Jurkat, Clone E6-1 (cell line): ENCODE measurements around the gene METTL21A.

Experiments
- DNase-seq: peaks from one replicate; pipeline ENCODE4 v3.0.0-alpha.2; 2011; ENCODE audit warnings: low read depth, low spot score
- H3K4me3 ChIP-seq: 2 replicates; pipeline ENCODE4 v1.5.1; 2011; ENCODE audit warnings: mild to moderate bottlenecking, low read length, control low read depth, moderate library complexity

Gene METTL21A

GRCh38 chr2:207571370-207571769, 53.8 kb downstream of the METTL21A start:
- no peak for DNase-seq
- no peak overlapping the region for H3K4me3 ChIP-seq

- no peak overlapping the region for H3K4me3 ChIP-seq
- DNase-seq = no peak
These were observed 57.5 kb downstream of the METTL21A start for GRCh38 chr2:207567671-207568070.

- H3K4me3 ChIP-seq = no peak overlapping the region
- no peak for DNase-seq
These were observed 59.3 kb downstream of the METTL21A start for GRCh38 chr2:207565736-207566500.
